GM06990 (cell line): Measurements from ENCODE around the gene CALML5.

Experiments used
- DNase-seq: peaks from one replicate; pipeline ENCODE4 v3.0.0-alpha.2; 2011; ENCODE audit not compliant: insufficient read length; ENCODE audit errors: extremely low read depth
- H3K27me3 ChIP-seq: replicated peaks from 2 replicates; pipeline ENCODE4 v1.6.0; 2011; ENCODE audit warnings: low read length; ENCODE audit not compliant: control insufficient read depth, insufficient read depth
- H3K36me3 ChIP-seq: 2 replicates; pipeline ENCODE4 v1.5.1; 2011; ENCODE audit warnings: low read length; ENCODE audit not compliant: control insufficient read depth, insufficient read depth
- H3K4me3 ChIP-seq: replicated peaks from 2 replicates; pipeline ENCODE4 v1.5.1; 2011; ENCODE audit warnings: low read depth, mild to moderate bottlenecking, control low read depth, low read length
- TF ChIP-seq, protein P1 (sequence below): IDR thresholded peaks from 2 replicates; pipeline ENCODE4 v1.5.1; 2011; ENCODE audit warnings: low read length, control low read depth, mild to moderate bottlenecking, inconsistent platforms; ENCODE audit not compliant: insufficient read depth, poor library complexity, severe bottlenecking

The CALML5 gene

DNA sequence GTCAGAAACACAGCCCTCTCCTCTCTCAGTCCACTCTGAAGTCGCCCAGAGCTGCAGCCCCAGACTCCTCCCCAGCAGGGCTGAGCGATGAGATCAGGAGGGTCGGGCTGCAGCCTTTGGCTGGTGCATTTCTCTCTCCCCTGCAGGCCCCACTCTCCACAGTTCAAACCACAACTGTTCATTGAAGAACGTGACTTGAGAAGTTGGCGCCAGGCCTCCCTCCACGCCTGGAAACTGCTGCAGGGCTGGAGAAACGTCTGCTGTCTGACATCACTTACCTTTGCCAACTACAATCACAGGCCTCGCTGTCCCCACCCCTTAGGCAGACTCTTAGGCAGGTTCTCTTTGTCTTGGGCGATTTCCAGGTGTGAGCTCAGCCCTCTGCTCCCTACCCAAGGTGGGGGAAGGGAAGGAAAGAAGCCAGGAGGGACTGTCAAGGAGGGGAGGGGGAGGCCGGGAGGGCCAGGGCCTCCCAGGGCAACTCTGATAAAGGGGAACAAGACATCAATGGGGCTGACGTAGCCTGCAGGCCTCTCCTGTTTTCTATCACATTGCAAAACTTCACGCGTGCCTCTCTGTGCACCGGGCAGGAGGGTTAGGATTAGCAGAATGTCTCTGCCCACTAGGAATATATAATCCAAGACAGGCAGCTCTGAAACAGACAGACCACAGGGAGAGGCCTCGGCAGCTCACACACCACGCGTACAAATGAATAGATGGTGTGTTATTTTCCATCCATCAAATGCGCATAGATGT is 32.7 kb downstream of the CALML5 start:
- TF ChIP-seq, protein P1, sequence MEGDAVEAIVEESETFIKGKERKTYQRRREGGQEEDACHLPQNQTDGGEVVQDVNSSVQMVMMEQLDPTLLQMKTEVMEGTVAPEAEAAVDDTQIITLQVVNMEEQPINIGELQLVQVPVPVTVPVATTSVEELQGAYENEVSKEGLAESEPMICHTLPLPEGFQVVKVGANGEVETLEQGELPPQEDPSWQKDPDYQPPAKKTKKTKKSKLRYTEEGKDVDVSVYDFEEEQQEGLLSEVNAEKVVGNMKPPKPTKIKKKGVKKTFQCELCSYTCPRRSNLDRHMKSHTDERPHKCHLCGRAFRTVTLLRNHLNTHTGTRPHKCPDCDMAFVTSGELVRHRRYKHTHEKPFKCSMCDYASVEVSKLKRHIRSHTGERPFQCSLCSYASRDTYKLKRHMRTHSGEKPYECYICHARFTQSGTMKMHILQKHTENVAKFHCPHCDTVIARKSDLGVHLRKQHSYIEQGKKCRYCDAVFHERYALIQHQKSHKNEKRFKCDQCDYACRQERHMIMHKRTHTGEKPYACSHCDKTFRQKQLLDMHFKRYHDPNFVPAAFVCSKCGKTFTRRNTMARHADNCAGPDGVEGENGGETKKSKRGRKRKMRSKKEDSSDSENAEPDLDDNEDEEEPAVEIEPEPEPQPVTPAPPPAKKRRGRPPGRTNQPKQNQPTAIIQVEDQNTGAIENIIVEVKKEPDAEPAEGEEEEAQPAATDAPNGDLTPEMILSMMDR = no peak
- Histone ChIP-seq H3K27me3 (peaks cover 2% of the 10 kb centered on the region), H3K36me3 (no peaks in the 10 kb centered on the region), H3K4me3 (no peak overlapping the region)
- DNase-seq = no peak

DNA sequence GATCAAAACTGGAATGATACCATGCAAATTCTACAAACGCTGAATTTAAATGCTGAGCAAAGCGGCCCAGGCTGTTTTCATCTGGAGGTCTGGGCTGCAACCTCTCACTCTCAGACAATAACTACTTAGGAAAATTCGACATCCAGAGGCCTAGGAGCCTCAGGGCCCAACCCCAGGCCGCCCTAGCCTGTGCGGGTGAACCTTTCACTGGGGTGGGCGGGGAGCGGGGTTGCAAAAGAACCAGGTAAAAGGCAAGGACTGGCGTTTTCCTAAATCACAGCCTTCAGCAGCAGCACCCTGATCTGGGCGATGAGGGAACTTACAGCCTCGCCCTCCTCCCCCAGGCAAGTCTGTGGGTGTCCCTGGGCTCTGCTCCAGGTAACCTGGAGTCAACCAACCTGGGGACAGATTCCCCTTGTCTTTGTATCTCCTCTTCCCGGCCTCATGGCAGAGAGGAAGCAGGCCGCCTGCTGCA is 33.4 kb downstream of the CALML5 start:
- Histone ChIP-seq H3K36me3 (no peaks in the 10 kb centered on the region), H3K27me3 (peaks cover 2% of the 10 kb centered on the region), H3K4me3 (no peak overlapping the region)
- TF ChIP-seq, protein P1 = no peak
- DNase-seq = no peak

DNA sequence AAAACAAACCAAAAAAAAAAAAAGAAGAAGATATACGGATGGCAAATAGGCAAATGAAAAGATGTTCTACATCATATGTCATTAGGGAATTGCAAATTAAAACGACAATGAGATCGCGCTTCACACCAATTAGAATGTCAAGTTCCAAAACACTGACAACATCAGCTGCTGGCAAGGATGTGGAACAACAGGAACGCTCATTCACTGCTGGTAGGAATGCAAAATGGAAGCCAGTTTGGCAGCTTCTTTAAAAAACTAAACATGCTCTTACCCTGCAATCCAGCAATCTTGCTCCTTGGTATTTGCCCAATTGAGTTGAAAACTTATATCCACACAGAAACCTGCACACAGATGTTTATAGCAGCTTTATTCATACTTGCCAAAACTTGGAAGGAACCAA is 34.8 kb downstream of the CALML5 start:
- no peaks in the 10 kb centered on the region for H3K36me3 ChIP-seq
- H3K27me3 ChIP-seq = peaks cover 2% of the 10 kb centered on the region
- TF ChIP-seq, protein P1 = no peak
- H3K4me3 ChIP-seq = no peak overlapping the region
- no peak for DNase-seq

DNA sequence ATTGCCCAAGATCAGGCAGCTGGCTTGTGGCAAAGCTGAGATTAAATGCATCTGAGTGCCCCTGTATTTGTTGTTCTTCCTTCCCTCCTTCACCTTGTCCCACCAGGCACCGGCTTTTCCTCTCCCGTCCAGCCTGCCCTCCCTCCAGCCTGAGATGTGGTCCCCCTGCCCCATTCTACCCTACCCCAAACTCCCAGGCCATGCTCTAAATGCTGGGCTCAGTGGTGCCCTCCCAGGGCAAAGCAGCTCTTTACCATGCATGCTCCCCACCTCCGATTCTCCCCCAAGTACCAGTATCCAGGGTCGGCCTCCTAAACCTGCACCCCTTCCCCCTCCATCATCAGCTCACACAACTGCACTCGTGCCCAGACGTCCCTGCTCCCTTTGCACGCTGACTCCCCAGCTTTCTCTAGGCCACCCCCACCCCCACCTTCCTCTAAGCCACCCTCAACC is 36.5 kb downstream of the CALML5 start:
- no peaks in the 10 kb centered on the region for H3K27me3 ChIP-seq
- DNase-seq = no peak
- TF ChIP-seq, protein P1 = no peak
- no peaks in the 10 kb centered on the region; the same call in 1 of the 2 replicates for H3K36me3 ChIP-seq
- no peak overlapping the region for H3K4me3 ChIP-seq

DNA sequence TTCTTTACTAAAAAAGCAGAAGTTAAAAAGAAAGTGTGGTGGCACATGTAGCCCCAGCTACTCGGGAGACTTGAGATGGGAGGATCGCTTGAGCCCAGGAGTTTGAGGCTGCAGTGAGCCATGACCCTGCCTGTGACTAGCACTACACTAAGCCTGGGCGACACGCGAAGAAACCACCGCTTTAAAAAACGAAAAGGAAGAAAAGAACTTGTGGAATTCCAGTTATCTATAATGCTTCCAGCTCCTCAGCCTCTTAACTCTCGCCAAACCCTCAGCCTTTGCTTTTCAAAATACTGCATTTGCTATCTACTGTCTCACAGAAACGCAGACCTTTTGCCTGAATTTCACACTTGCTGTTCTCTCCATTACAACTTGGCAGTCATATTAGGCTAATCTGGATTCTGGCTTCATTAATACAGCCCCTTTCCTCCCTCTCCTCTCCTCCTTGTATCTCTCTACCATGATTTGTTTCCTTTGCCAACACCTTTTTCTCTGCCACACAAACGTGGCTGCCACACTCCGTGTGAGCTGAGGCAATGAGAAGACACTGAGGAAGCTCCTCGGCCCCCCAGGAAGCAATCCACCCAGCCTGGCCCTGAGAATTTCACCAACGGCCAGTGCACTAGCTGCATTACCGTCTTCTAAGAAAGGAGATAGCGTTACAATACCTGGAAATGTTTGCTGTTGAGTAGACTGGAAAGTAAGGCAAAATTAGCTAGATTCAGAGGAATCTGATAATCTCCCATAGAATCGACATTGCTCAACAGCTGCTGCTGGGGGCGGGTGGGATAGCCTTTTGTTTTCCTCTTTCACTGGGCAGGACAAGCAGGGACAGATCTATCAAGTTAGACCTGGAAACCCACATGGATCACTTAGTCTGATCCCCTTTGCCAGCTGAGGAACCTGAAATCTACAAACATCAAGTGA is 37.2 kb downstream of the CALML5 start:
- TF ChIP-seq, protein P1 = no peak
- no peak for DNase-seq
- no peaks in the 10 kb centered on the region; the same call in 1 of the 2 replicates for H3K36me3 ChIP-seq
- no peak overlapping the region for H3K4me3 ChIP-seq
- no peaks in the 10 kb centered on the region for H3K27me3 ChIP-seq
